ENCODE results near the gene CENPT.

CENPT gene

GRCh38 chr16:67874372-67874771, 26.9 kb upstream of the CENPT start:
- H3K9me3 ChIP-seq (ENCODE audit: insufficient read depth, low read length, severe bottlenecking): no peaks in the 10 kb centered on the region
- ATAC-seq (ENCODE audit: insufficient read depth, low read depth): no peak
- H3K4me3 ChIP-seq (ENCODE audit: low read depth in 1 of 2, low read length in 2 of 2): peak overlapping the region in 1 of 2 experiments; percentile 95; a peak in 3 of 4 replicates
- H3K4me2 ChIP-seq (ENCODE audit: insufficient read depth, low read length): peak overlapping the region; percentile 88
- peak overlapping the region; percentile 86 for H3K9ac ChIP-seq (ENCODE audit: low read depth, low read length)
- H3K79me2 ChIP-seq (ENCODE audit: insufficient read depth, low read length): peaks cover 45% of the 10 kb centered on the region
- peaks cover 77% of the 10 kb centered on the region for H3K36me3 ChIP-seq (ENCODE audit: insufficient read depth, low read length)
- H3K4me1 ChIP-seq (ENCODE audit: insufficient read depth, low read length): peaks cover 33% of the 10 kb centered on the region
- H2AFZ ChIP-seq (ENCODE audit: low read depth, low read length): no peak overlapping the region
- H4K20me1 ChIP-seq (ENCODE audit: insufficient read depth, low read length): peaks cover 51% of the 10 kb centered on the region
- H3K27ac ChIP-seq (ENCODE audit: low read length): peak overlapping the region; percentile 85; the same call in 1 of the 2 replicates
- DNase-seq: no peak
- H3K27me3 ChIP-seq (ENCODE audit: insufficient read depth, low read length, poor library complexity): no peaks in the 10 kb centered on the region
- TF ChIP-seq EZH2 (IDR thresholded peaks at IDR 0.05; ENCODE audit: borderline replicate concordance, low read depth, low read length, severe bottlenecking): no peak
- no peak for TF ChIP-seq CTCF (IDR thresholded peaks at IDR 0.05; ENCODE audit: borderline replicate concordance, extremely low read depth, low read length, poor library complexity, severe bottlenecking)

- TF ChIP-seq CTCF (IDR thresholded peaks at IDR 0.05; ENCODE audit: borderline replicate concordance, extremely low read depth, low read length, poor library complexity, severe bottlenecking) (no peak), EZH2 (IDR thresholded peaks at IDR 0.05; ENCODE audit: borderline replicate concordance, low read depth, low read length, severe bottlenecking) (no peak)
- Histone ChIP-seq H3K4me2 (ENCODE audit: insufficient read depth, low read length) (peak overlapping the region; percentile 88), H3K4me3 (ENCODE audit: low read depth in 1 of 2, low read length in 2 of 2) (peak overlapping the region; percentile 85 to 95), H3K36me3 (ENCODE audit: insufficient read depth, low read length) (peaks cover 77% of the 10 kb centered on the region), H3K27me3 (ENCODE audit: insufficient read depth, low read length, poor library complexity) (no peaks in the 10 kb centered on the region), H2AFZ (ENCODE audit: low read depth, low read length) (peak overlapping the region; percentile 72), H3K4me1 (ENCODE audit: insufficient read depth, low read length) (peaks cover 33% of the 10 kb centered on the region), H3K79me2 (ENCODE audit: insufficient read depth, low read length) (peaks cover 45% of the 10 kb centered on the region), H4K20me1 (ENCODE audit: insufficient read depth, low read length) (peaks cover 46% of the 10 kb centered on the region), H3K9me3 (ENCODE audit: insufficient read depth, low read length, severe bottlenecking) (no peaks in the 10 kb centered on the region), H3K9ac (ENCODE audit: low read depth, low read length) (peak overlapping the region; percentile 86), H3K27ac (ENCODE audit: low read length) (peak overlapping the region; percentile 85)
- ATAC-seq (ENCODE audit: insufficient read depth, low read depth): no peak; the same call in 2 of the 3 replicates
- no peak for DNase-seq
Measured at GRCh38 chr16:67873435-67874370, 26.2 kb upstream of the CENPT start.

GRCh38 chr16:67872631-67873434, 25.3 kb upstream of the CENPT start, which contains the start of gene EDC4:
Gene EDC4, plus strand, starts transcription at chr16:67873052. Its CDS starts 210 bp downstream, at chr16:67873262.
- TF ChIP-seq CTCF (IDR thresholded peaks at IDR 0.05; ENCODE audit: borderline replicate concordance, extremely low read depth, low read length, poor library complexity, severe bottlenecking) (no peak), EZH2 (IDR thresholded peaks at IDR 0.05; ENCODE audit: borderline replicate concordance, low read depth, low read length, severe bottlenecking) (no peak)
- Histone ChIP-seq H3K9ac (ENCODE audit: low read depth, low read length) (peak within 1 kb of the TSS; percentile 86), H3K9me3 (ENCODE audit: insufficient read depth, low read length, severe bottlenecking) (no peaks in the 10 kb centered on the region), H2AFZ (ENCODE audit: low read depth, low read length) (peak within 1 kb of the TSS; percentile 72), H3K79me2 (ENCODE audit: insufficient read depth, low read length) (peaks cover 46% of the 10 kb centered on the region), H3K27ac (ENCODE audit: low read length) (peak within 1 kb of the TSS; percentile 85), H3K4me2 (ENCODE audit: insufficient read depth, low read length) (peak within 1 kb of the TSS; percentile 88), H4K20me1 (ENCODE audit: insufficient read depth, low read length) (peaks cover 52% of the 10 kb centered on the region), H3K27me3 (ENCODE audit: insufficient read depth, low read length, poor library complexity) (no peaks in the 10 kb centered on the region), H3K36me3 (ENCODE audit: insufficient read depth, low read length) (peaks cover 77% of the 10 kb centered on the region), H3K4me1 (ENCODE audit: insufficient read depth, low read length) (peaks cover 33% of the 10 kb centered on the region), H3K4me3 (ENCODE audit: low read depth in 1 of 2, low read length in 2 of 2) (peak within 1 kb of the TSS; percentile 85 to 95)
- DNase-seq (peak; percentile 86), ATAC-seq (ENCODE audit: insufficient read depth, low read depth) (peak; percentile 93)
